NCI-H510A treated with DMSO at 0.1 percent for 48 hours (cell line): ENCODE measurements around the gene DSE.
A peak's percentile ranks its signal among the peaks of the same experiment; 100 is the strongest.

Experiments used
- DNase-seq: peaks from one replicate; lab custom pipeline; 2025; lab: John Stamatoyannopoulos, UW

DSE gene

DNA sequence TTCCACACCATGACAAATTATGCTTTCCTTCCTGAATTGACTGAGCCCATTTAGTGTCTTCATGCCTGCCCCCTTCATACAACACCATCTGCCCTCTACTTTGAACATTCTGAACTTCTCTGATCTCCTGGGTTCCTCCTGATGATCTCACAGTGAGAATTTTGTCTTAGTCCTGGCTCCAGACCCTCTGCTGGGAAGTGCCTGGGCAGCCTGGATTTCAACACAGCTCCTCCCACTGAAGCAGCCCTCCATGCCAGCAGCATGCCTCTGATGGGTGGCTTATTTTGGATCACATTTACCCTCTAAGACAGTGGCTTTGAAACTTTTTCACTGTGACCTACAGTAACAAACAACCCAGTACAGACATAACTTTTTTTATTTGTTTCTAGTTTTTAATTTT is 41.5 kb downstream of the DSE start:
- DNase-seq = no peak

DNA sequence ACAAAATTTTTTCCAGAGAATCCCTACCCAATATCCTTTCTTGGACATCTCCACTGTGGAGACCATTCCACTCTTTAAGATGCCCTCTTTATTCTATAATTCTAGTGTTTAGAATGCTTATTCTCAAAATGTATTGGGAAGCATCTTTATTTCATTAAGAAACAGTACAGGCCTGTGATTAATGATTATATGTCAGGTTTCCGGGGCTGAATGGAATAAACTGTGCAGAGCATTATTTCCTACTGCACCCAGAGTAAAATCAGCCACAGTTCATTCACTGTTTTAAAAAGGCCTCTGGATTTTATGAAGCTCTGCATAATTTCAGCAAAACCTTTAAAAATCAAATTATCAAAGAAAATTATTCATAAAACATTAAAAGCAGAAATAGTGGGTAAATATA is 42.6 kb downstream of the DSE start:
- DNase-seq = no peak

DNA sequence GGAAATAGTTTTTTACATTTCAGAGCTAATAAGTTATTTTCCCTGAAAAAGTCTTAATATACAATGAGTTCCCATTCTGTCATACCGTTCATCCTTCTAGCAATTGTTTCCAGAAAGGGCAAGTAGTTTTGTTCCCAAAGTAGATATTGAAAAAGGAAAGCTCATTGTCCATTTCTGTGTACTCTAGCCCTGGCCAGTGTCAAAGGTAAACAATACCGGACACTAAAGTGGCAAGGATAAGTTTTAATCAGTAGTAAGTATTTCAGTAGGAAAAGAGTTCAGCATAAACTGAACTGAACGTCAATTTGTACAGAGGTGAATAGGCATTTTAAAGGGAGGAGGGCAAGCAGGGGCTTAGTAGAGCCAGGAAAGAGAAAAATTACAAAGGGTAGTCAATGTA is 46.9 kb downstream of the DSE start:
- DNase-seq = no peak

DNA sequence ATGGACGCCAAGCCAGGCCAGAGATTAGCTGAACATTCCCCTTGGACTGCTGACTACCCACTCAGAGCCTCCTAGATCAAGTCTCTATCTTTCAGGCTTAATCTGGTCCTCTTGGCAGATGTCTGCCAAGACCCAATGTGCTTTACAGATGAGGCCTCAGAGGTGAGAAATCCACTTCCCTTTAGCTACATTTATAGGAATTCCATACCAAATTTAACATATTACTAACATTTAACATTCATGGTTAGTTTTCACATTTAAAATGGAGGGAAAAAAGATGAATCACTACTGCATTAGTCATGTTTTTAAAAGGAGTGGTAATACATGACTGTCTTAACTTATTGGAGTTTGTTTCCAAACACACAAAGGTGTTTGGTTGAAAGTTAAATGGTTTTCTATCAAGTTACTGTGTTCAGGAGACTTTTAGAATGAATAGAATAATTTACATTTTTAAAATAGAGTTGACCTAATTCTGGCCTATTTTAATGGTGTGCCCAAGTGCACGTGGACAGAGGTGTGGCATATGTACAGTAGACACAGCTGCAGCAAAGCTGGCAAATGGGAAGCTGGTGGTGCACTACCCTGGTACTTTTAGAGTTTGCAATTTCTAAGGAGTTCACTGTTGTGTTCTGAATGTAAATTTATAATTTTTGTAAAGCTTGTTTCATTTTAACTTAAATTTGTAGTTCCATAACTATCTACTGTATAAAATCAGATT is 48.5 kb downstream of the DSE start:
- DNase-seq = no peak

DNA sequence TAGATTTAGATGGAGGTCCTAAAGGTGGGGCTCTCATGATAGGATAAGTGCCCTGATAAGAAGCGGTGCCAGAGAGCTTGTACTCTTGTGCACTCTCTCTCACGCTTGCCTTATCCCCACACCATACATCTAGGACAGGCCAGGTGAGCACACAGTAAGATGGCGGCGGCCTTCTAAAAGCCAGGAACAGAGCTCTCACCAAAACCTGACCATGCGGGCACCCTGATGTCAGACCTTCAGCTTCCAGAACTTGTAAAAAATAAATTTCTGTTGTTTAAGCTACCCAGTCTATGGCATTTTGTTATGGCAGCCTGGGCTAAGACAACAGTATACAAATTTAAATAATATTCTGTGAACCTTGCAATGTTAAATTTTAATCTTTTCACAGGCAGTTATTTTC is 49.6 kb downstream of the DSE start:
- DNase-seq = no peak

DNA sequence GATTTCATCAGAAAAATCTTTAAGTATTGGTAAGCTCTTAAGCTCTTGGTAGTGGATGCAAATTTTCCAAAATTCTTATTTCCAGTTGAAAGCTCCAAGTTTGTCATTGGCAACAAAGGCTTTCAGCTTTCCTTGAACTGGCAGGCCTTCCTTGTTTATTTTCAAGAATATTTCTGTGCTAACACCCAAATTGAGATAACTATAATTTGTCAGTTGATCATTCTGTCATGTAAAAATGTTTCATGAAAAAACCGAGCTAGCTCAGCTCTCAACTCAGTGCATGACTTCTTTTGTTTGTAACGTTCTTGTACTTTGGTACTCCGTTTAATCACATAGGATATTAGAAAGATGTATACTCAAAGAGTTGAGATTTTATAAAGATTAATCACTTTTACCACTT is 51.5 kb downstream of the DSE start:
- DNase-seq = no peak

DNA sequence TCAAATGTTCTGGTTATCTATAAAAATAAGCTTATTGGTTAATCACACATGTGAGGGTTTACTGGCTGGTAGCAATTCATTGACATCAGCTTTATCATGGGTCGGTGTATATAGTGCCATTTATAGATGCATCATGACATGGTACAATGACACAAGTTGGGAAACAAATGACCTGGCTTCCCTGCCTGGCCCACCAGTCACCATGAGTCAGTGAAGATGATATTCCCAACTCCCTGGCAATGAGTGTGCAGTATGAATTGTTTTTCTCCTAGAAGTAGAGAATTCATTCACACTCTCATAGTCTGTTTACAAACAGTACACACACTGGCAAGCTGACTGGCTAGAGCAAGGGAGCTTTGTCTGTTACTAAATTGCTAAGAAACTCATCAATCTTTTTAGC is 53.3 kb downstream of the DSE start:
- no peak for DNase-seq

DNA sequence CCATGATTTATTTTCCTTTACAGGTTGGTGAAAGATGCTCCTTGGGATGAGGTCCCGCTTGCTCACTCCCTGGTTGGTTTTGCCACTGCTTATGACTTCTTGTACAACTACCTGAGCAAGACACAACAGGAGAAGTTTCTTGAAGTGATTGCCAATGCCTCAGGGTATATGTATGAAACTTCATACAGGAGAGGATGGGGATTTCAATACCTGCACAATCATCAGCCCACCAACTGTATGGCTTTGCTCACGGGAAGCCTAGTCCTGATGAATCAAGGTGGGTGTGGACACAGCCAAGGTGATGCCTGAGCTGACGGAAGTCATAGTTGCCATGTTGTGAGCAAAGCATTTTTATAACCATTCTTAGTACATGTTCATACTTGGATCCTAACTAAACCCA is 55.8 kb downstream of the DSE start:
- DNase-seq = no peak

DNA sequence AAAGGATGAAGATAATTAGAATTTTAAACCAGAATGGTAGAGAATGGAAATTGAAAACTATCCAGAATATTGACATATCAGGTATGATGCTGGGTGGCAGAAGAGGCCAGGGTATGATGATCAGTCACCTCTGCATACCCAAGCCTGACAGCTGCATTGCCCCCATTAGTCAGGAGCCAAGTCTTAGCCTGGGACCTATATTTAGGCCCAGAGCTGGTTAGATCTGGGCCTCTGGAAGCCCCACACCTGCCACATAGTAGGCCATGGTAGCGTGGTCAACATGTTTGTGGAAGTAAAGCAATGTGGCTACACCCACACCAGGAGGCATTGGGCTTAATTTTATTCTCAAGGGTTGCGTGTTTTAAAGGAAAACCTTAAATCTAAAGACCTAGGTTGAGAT is 58.4 kb downstream of the DSE start:
- no peak for DNase-seq

DNA sequence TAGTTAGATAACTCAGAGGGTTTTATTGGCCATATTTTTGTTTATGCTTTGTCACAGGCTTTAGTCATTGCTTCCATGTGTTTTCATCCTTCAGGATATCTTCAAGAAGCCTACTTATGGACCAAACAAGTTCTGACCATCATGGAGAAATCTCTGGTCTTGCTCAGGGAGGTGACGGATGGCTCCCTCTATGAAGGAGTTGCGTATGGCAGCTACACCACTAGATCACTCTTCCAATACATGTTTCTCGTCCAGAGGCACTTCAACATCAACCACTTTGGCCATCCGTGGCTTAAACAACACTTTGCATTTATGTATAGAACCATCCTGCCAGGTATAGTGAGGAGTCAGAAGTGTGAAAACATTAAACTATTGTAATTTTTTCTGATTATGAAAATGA is 60.1 kb downstream of the DSE start:
- DNase-seq = no peak

DNA sequence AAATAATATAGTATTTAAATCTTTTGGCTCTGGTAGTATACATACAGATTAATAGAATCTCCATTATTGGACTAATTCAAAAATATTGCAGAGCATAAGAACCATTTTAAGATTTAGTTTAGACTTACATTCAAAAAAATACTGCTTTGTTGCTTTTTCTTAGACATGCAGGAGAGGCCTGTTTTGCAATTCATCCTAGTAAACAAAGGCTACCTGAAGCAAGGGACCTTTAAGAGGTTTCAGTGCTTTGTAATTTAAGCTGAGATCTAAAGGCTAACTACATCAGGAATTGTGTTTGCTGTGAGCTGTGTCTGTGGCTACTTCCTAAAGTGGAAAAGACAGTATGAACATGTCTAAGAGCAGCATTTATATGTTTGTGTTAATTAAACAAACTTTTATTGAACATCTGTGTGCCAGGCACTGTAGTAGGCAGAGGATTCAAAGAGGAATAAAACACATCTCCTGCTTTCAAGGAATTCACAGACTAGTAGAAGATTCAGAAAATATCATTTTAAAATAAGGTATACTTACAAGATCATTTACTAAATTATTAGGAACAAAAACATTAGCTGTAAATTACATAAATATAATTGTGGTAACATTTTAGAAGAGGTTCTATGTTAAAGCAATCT is 61.3 kb downstream of the DSE start:
- no peak for DNase-seq

DNA sequence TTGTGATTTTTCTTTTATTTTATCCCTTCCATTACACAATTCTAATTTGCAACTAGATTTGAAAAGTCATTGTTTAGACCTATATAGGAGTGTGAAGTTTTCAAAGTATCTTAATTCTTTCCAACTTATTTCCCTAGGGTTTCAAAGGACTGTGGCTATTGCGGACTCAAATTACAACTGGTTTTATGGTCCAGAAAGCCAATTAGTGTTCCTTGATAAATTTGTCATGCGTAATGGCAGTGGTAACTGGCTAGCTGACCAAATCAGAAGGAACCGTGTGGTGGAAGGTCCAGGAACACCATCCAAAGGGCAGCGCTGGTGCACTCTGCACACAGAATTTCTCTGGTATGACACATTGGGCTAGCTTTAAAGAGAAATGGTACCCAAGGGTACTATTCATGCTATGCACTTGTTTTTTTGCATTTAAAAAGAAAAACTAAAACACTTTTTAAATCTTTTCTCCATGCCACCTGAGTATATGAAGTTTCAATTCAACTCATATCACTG is 62.5 kb downstream of the DSE start:
- no peak for DNase-seq

DNA sequence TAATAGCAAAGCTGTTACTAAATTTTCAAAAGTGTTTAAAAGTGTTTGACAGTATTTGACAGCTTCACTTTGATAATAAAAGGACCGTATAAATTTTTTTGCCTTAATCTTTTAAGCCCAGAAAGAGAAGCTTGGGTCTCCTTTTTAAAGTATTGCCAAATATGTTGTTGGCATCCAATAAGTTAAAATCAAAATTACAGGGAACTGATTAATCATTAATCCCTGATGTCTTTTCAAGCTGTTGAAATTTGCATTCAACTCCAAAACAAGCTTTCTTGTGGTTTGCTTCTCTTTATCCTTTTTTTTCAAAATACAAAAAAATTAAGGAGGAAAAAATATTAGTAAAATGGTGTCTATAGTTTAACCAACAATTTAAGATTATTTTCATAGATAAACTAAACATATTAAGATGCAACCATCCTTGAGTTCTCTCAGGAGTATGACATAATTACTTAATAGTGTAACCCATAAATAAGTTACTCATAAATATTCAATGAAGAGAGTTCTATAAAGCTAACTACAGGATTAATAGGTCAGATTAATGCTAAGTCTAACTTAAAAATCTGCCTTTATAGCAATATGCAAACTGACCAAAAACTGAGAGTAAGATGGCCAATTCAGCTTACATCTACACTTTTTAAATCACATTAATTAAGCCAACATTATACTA is 63.4 kb downstream of the DSE start:
- DNase-seq = no peak

DNA sequence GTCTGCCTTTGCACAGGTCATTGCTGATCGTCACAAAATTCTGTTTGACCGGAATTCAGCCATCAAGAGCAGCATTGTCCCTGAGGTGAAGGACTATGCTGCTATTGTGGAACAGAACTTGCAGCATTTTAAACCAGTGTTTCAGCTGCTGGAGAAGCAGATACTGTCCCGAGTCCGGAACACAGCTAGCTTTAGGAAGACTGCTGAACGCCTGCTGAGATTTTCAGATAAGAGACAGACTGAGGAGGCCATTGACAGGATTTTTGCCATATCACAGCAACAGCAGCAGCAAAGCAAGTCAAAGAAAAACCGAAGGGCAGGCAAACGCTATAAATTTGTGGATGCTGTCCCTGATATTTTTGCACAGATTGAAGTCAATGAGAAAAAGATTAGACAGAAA is 65.8 kb downstream of the DSE start:
- no peak for DNase-seq

DNA sequence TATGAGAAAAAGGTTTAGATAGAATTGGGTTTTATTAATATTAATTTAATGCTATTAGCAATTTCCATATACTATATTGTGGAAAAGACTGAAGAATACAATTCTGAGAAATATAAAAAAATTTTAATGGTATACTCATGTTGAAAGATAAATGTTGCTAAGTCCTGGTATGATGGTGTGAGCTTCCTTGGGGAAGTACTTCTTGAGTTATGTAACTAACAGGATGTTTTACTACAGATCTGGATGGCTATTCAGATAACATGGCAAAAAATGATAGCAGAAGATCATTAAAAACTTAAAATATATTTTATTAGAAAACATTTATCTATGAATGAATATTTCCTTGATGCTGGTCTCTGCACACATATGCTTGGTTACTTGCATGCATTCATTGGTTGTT is 66.9 kb downstream of the DSE start:
- no peak for DNase-seq

DNA sequence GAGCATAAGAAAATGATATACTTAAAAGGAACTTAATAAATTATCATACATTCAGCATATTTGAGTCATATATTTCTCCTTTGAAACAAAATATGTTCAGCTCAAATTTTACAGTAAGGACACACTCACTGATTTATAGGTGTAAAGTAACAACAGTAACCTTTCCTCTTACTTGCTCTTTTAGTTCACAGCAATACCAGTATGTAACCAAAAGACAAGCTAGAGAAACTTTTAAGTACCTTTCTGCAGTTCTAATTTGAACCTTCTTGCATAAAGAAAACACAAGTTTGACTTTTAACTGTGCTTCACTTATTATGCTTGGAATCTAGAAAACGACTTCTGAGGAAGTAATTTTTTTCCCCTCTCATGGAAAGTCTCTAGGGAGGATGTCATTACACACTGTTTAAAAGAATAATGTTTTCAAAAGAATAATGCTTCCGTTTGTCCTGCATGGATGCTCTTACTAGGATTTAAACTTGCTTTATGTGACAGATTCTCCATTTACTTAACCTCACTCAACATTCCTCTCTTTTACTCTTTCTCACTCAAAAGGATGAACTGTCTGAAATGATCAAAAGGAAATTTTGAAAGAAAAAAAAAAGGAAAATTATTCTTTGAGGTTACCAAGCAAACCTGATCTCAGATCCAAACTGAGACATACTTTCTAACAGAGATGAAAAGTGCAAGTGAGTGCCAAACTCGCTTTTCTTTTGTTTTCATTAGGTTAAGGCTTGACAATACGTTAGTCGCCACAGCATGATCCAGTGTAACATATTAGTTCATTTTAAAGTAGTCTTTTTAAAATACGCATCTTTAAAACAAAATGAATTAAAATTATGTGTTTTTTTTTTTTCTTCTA is 68.1 kb downstream of the DSE start:
- DNase-seq = no peak

DNA sequence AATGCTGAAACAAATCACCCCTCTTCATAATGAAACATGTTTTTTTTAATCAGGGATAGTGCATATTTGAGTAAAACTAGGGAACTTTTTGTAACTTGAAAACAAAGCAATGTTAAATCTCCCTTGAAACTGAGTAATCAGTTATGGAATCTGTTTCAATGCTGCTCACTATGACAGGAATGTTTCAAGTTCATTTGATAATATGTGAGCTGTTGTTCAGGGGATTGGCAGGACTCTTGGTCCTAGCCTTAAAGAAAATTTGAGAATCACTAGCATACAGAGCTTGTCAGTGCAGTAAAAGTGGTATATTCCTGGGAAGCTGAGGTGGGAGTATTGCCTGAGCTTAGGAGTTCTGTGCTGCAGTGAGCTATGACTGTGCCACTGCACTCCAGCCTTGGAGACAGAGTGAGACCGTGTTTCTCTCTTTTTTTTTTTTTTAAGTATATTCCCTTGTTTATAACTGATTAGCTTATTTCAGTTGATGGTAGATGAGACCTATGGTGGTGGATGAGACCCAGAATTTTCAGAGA is 68.8 kb downstream of the DSE start:
- no peak for DNase-seq

DNA sequence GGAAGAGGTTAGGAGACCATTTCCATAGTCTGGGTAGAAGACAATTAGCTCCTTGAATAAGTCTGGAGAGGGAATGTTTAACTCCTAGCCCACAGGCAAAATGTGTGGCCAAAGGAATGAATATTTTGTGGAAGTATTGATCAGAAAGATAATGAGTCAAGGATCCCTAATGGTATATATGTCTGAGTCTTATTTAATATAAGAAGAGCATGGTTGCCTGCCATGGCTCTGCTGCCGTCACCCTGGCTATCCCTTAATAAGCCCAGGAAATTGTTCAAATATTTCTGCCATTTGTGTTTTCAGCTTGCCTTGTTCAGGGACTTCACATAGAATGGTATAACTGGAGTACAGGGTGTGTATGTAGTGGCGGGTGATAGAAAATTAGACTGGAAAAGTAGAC is 72.4 kb downstream of the DSE start:
- DNase-seq = no peak

DNA sequence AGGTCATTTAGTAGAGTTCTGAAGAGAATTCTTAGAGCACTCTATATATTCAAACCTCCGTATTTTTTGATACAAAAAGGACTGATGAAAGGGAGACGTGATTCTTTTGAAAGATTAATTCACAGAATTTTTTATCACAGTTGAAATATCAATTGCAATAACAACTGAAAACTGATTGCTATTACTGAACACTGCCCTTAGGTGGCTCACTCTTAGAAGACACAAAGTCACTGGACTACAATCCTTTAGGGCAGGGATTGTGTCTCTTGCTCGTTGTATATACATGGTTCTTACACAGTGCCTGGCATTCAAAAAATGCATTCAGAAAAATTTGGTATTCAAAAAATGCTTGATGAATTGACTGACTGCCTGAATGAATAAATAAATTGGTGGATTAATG is 73.3 kb downstream of the DSE start:
- DNase-seq = peak; percentile 45

DNA sequence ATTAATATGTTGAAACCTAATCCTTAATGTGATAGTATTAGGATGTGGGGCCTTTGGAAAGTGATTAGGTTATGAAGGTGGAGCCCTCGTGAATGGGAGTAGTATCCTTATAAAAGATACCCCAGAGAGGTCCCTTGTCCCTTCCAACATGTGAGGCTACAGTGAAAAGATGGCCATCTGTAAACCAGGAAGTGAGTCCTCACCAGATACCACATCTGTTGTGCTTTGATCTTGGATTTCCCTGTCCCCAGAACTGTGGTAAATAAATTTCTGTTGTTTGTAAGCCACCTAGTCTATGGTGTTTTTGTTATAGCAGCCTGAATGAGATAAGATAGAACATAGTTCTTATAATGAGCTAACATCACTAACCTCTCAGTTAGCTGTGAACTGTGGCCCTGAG is 73.8 kb downstream of the DSE start:
- DNase-seq = no peak

DNA sequence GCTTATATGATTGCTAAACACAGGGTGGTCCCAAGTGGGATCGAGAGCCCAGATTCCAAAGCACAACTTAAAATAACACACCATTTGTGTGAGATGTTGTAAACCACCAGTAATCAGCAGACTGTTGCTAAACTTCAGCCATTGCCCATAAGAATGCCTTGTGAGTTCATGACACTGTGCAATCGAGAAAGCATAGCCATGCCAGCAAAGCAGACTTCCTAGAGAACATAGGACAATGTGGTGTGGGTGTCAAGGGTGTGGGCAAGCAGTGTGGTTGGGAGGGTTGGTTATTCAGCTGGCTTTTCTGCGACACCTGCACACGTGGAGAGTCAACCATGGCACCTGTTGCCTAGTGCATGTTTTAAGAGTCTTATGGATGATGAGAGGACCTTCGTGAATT is 74.4 kb downstream of the DSE start:
- DNase-seq = peak; percentile 37

DNA sequence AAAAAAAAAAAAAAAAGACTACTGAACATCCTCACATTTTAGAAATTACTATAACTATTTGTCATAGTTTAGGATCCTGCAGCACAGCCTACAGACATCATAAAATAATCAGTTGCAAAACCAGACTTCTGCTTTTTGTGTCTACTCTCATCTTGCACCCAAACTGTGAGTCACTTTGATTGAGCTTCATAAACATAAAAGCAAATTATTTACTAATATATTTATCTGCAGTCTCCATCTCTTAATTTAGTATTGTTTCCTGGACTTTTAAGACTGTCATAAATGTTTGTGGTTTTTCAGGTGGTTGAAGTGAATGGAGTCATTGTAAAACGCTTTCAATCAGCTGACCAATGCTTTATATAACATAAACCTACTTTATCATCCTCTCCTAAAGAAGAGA is 75.7 kb downstream of the DSE start:
- DNase-seq = no peak
